Stimulated activated CD8-positive, alpha-beta memory T cell treated with anti-CD3 and anti-CD28 coated beads, Interleukin-12 subunit alpha, Interleukin-12 subunit beta, amount 100 ng/mL, for 4 hours (primary cell): ENCODE measurements around the gene TBC1D26.
"Not testable (repeated sequence)": the region's sequence is repeated elsewhere in the genome, so short reads cannot be mapped to it uniquely, and the experiment has no call there.

Experiments
- DNase-seq: peaks from one replicate; pipeline ENCODE4 v3.0.0-alpha.2; 2020; ENCODE audit warnings: low read depth

Gene TBC1D26

DNA sequence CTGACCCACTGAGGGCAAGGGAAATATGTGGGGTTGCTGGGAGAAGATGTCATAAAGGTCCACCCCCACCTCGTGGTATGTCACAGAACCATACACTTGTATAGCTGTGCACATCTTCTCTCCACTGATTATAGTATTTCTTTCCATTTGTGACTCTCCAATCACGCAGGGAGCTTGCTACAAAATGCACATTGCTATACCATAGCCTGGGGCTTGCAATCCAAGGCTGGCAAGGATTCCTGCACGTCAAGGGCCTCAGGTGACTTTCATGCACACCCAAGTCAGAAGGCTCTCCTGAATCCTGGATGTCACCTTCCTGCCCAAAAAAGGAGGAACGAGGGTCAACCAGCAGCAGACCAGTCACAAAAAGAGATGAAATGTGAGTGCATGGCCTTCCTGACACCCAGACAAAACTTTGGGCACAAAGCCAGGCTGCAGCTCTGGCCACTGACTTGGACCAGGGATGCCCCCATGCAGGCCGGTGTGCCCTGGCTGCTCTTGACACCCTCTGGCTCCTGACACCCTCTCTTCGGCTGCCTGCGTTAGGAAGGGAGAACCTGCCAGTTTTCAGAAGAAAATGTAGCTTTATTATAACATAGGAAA is 12.1 kb downstream of the TBC1D26 start:
- no peak for DNase-seq

DNA sequence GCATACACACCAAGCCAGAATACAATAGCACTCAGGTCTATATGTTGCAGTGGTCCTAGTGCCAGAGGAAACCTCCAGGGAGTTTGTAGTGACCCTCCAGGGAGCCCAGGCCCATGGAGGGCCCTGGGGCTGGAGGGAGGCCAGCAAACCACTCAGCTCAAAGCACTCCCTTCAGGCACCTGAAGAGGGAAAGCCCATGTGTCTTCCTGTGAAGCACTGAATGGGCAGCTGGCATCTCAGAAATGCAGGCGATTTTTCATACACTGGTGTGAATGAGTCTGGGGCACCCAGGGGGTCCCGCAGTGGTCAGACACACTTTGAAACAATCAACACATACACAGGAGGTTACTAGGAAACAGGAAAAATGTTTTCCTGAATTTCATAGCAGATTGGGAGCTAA is 12.8 kb downstream of the TBC1D26 start:
- no peak for DNase-seq

DNA sequence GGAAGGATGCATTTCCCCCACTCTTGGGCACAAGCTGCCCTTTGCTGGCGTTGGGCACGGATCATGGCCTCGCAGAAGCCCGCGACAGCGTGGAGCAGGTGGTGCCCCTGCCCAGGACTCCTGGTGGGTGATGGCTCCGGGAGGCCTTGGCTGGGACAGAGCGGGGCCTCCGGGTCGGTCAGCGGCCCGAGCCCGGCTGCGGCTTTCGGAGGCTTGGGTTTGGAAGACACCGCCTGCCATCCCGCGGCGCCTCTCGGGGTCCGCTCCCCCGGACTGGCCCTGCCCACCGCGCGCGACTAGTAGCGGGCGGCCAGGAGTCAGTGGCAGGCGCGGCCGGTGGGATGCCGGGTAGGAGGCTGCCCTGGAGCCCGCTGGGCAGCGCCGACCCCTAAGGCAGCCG is 17.3 kb downstream of the TBC1D26 start:
- DNase-seq: not testable (repeated sequence)

DNA sequence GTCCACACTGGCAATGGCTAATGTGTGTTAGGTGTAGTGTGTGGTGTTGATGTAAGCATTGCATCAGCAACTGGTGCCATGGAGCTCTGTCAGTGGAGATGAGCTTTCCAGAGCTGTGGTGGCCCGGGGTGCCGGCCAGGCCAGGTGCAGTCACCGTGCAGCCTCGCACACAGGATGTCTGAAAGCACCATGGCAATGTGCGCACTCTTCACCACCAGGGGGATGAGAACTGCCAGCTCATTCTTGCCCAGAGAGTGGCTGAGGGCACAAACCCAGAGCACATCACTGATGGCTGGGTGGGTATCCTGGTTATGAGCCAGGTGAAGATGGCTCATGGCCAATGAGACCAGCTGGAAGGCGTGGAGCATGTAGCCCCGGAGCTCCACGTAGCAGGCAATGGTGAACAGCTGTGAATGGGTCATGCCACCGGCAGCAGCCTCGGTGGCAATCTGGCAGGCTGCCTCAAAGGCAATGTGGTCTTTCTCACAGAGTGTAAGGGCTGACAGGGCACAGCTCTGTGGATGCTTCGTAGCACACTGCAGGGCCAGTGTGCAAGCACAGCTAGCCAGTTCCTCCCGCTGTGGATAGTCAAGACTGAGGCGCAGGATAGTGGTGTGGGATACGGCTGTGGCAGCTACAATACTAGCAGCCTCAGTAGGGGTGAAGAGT is 36.9 kb downstream of the TBC1D26 start:
- DNase-seq: not testable (repeated sequence)

DNA sequence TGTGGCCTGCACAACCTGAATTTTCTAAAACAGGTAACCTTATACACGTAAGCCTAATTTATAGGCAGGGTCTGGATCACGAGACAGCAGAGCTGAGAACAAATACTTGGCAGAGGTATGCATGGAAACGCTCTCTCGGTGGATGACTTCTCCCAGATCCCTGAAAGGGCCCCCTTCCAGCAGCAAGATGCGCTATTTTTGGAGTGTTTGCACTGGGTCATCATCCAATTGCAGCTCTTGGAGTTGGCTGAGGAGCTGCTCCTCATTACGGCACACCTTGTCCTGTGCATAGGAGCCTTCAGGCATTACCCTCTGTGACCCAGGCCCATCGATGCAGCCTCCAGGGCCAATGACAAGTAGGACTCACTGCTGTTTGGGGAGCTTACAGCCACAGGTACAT is 38.6 kb downstream of the TBC1D26 start:
- DNase-seq: not testable (repeated sequence)

DNA sequence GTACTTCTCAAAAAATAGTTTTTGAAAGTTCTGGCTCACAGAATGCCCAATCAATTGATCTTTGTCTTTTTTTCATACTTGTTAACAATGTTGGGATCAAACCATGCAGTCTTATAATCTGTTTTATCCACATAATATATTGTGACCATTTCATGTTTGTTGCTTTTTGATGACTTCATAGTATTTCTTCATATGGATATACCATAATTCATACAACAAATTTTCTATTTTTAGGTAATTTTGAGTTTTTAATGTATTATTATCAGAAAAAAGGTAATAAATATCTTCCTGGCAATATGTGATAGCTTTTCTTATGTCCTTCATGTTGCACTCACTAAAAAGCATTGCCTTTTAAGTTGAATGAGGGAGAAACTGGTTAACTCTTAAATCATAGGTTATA is 44.8 kb downstream of the TBC1D26 start:
- no peak for DNase-seq

DNA sequence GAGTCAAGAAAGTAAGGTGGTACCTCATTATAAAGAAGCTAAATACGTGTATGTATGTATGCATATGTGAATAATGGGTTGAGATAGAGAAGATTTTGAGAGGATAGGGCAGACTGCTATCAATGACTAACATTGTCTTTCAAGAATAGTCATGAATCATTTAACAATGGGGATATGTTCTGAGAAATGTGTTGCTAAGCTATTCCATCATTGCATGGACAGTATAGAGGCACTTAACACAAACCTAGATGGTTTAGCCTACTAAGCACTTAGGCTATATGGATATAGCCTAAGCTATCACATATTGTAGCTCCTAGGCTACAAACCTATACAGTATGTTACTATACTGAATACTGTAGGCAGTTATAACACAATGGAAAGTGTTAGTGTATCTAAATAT is 45.2 kb downstream of the TBC1D26 start:
- DNase-seq: no peak

DNA sequence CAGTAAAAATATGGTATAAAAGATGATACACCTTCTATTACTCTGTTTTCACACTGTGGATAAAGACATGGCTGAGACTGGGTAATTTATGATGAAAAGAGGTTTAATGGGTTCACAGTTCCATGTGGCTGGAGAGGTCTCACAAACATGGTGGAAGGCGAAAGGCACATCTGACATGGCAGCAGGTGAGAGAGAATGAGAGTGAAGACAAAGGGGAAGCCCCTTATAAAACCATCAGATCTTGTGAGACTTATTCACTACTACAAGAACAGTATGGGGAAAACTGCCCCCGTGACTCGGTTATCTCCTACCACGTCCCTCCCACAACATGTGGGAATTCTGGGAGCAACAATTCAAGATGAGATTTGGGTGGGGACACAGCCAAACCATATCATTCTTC is 45.6 kb downstream of the TBC1D26 start:
- no peak for DNase-seq

DNA sequence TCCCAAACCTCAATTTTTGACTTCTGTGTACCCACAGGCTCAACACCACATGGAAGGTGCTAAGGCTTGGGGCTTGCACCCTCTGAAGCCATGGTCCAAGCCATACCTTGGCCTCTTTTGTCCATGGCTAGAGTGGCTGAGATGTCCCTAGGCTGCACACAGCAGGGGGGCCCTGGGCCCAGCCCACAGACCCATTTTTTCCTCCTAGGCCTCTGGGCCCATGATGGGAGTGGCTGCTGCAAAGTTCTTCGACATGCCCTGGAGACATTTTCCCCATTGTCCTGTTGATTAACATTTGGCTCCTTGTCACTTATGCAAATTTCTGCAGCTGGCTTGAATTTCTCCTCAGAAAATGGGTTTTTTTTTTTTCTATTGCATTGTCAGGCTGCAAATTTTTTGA is 47.0 kb downstream of the TBC1D26 start:
- DNase-seq: no peak

DNA sequence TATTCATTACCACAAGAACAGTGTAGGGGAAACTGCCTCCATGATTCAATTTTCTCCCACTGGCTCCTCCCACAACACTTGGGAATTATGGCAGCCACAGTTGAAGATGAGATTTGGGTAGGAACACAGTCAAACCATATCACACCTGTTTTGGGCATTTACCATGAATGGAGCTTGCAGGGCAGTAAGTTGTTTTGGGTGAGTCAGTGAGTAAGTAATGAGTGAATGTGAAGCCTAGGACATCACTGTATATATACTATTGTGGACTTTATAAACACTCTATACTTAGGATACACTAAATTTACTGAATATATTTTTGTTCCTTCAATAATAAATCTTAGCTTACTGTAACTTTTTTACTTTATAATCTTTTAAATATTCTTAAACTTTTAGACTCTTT is 48.1 kb downstream of the TBC1D26 start:
- no peak for DNase-seq

DNA sequence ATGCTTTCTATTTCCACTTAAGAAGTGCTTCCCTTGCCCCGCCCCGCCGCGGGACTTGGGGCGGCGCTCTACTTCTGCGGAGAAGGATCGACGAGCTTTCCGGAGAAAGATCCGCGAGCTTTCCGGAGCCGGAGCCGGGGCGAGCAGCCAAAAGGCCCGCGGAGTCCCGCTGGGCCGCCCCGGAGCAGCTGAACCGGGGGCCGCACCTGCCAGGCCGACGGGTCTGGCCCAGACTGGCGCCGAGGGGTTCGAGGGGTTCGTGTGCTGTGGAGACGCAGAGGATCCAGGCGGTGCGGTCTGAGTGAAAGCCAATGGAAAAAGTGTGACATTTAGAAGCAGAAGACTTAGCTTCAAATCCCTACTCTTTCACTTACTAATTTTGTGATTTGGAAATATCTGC is 50.8 kb downstream of the TBC1D26 start:
- DNase-seq: no peak

DNA sequence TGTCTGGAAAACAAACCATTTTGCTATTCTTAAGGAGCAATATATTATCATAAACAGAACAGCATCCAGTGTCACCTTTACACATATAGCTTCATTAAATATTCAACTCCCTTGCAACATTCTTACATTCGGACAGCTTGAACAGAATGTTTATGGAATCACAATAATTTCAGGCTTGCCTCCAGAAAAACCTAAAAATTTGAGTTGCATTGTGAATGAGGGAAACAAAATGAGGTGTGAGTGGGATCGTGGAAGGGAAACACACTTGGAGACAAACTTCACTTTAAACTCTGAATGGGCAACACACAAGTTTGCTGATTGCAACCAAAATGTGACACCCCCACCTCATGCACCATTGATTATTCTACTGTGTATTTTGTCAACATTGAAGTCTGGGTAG is 51.4 kb downstream of the TBC1D26 start:
- no peak for DNase-seq

DNA sequence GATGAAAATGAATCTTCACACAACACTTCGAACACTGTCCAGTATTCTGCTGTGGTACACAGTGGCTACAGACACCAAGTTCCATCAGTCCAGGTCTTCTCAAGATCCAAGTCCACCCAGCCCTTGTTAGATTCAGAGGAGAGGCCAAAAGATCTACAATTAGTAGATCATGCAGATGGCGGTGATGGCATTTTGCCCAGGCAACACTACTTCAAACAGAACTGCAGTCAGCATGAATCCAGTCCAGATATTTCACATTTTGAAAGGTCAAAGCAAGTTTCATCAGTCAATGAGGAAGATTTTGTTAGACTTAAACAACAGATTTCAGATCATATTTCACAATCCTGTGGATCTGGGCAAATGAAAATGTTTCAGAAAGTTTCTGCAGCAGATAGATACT is 52.3 kb downstream of the TBC1D26 start:
- not testable (repeated sequence) for DNase-seq

DNA sequence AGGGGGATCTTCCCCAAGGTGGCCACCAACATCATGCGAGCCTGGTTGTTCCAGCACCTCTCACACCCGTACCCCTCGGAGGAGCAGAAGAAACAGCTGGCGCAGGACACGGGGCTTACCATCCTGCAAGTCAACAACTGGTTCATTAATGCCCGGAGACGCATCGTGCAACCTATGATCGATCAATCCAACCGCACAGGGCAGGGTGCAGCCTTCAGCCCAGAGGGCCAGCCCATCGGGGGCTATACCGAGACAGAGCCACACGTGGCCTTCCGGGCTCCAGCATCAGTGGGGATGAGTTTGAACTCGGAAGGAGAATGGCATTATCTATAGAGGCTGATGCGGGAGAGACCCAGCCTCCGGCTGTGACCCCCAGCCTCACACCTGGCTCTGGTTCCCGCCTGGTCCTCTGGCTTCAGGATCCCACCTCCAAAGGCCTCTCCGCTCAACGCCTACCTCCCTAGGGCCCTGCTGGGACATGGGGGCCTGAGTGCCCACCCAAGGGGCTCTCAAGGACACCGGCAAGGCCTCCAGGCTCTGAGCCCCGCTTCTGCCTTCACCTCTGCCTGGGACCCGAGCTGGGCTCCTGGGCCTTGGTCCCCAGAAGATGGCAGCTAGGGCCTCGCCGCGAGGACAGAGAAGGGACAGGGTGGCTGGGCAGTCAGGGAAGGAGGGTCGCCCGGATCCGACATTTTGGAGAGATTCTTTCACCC is 55.4 kb downstream of the TBC1D26 start:
- not testable (repeated sequence) for DNase-seq

DNA sequence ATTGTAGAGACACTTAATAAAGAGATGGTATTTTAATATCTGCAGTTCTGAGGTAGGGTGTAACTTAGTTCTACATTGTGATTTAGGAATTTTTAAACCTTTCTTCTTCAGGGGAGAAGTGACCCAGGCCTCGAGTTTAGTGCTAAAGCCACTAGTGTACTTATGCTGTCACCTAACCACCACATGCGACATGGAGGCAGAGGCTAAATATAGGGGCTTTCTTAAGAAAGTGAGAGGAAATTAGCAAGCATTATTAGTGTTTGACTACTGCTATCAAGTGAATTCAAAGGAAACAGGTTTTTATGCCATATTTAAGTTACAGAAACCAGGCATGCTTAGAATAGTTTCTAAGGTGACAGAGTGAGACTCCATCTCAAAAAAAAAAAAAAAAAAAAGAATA is 56.3 kb downstream of the TBC1D26 start:
- not testable (repeated sequence) for DNase-seq
